Measurements from ENCODE around the gene NADK. TPM values are rescaled to one million over a fixed set of nuclear protein-coding genes. Genes with fewer than 3 reads are reported as not detected.

Gene NADK
- total and polyA plus RNA-seq, 4 donors = 53.2 to 144 (median 88.7) TPM

- 59 to 65% methylated on average over 8 of the region's 8 CpGs for whole genome bisulfite sequencing, 2 donors
- no peaks in the 10 kb centered on the region for H3K9me3 ChIP-seq (ENCODE audit: control insufficient read depth in 4 of 4, insufficient read depth in 3 of 4, low read length in 3 of 4)
- H3K27ac ChIP-seq (ENCODE audit: low read depth in 1 of 2, low read length in 1 of 2) = peak overlapping the region in 1 of 2 donors; percentile 12
- no peak overlapping the region for H3K4me3 ChIP-seq
- H3K36me3 ChIP-seq (ENCODE audit: control insufficient read depth in 4 of 4, insufficient read depth in 4 of 4, low read length in 4 of 4) = peaks cover 21 to 32% (median 24%) of the 10 kb centered on the region in 4 donors
- no peaks in the 10 kb centered on the region for H3K27me3 ChIP-seq (ENCODE audit: control insufficient read depth in 3 of 3, insufficient read depth in 3 of 3, low read length in 2 of 3)
- peaks cover 0 to 38% (median 15%) of the 10 kb centered on the region in 5 donors for H3K4me1 ChIP-seq (ENCODE audit: control insufficient read depth in 5 of 5, insufficient read depth in 5 of 5, low read length in 5 of 5)
- DNase-seq = no peak
- no peak overlapping the region for H3K9ac ChIP-seq (ENCODE audit: insufficient read depth in 1 of 2, low read length in 2 of 2)
- no peak for ATAC-seq (ENCODE audit: insufficient read depth, low FRiP score)
- TF ChIP-seq CTCF (IDR thresholded peaks at IDR 0.05; ENCODE audit: control extremely low read depth, extremely low read depth) = no peak
Measured at GRCh38 chr1:1783320-1783719, 5.0 kb upstream of the NADK start.

GRCh38 chr1:1782399-1783221 lies 4.3 kb upstream of the NADK start:
- peak; percentile 51 for ATAC-seq (ENCODE audit: insufficient read depth, low FRiP score)
- Histone ChIP-seq H3K9ac (ENCODE audit: insufficient read depth in 1 of 2, low read length in 2 of 2) (peak overlapping the region in 1 of 2 donors; percentile 46), H3K27me3 (ENCODE audit: control insufficient read depth in 3 of 3, insufficient read depth in 3 of 3, low read length in 2 of 3) (no peaks in the 10 kb centered on the region), H3K4me3 (peak overlapping the region; percentile 7), H3K9me3 (ENCODE audit: control insufficient read depth in 4 of 4, insufficient read depth in 3 of 4, low read length in 3 of 4) (no peaks in the 10 kb centered on the region), H3K4me1 (ENCODE audit: control insufficient read depth in 5 of 5, insufficient read depth in 5 of 5, low read length in 5 of 5) (peaks cover 0 to 38% (median 15%) of the 10 kb centered on the region in 5 donors), H3K36me3 (ENCODE audit: control insufficient read depth in 4 of 4, insufficient read depth in 4 of 4, low read length in 4 of 4) (peaks cover 17 to 25% (median 18%) of the 10 kb centered on the region in 4 donors), H3K27ac (ENCODE audit: low read depth in 1 of 2, low read length in 1 of 2) (peak overlapping the region in 1 of 2 donors; percentile 95)
- TF ChIP-seq CTCF (IDR thresholded peaks at IDR 0.05; ENCODE audit: control extremely low read depth, extremely low read depth) = no peak
- WGBS, 2 donors = 3 to 4% methylated on average over 36 of the region's 36 CpGs
- peak in 2 of 3 donors; percentile 64 to 71 for DNase-seq

- Histone ChIP-seq H3K4me3 (no peak overlapping the region), H3K9me3 (ENCODE audit: control insufficient read depth in 4 of 4, insufficient read depth in 3 of 4, low read length in 3 of 4) (no peaks in the 10 kb centered on the region), H3K9ac (ENCODE audit: insufficient read depth in 1 of 2, low read length in 2 of 2) (no peak overlapping the region), H3K27me3 (ENCODE audit: control insufficient read depth in 3 of 3, insufficient read depth in 3 of 3, low read length in 2 of 3) (no peaks in the 10 kb centered on the region), H3K36me3 (ENCODE audit: control insufficient read depth in 4 of 4, insufficient read depth in 4 of 4, low read length in 4 of 4) (peaks cover 6 to 16% (median 10%) of the 10 kb centered on the region in 4 donors), H3K4me1 (ENCODE audit: control insufficient read depth in 5 of 5, insufficient read depth in 5 of 5, low read length in 5 of 5) (peaks cover 6 to 42% (median 20%) of the 10 kb centered on the region in 5 donors), H3K27ac (ENCODE audit: low read depth in 1 of 2, low read length in 1 of 2) (peak overlapping the region in 1 of 2 donors; percentile 92)
- ATAC-seq (ENCODE audit: insufficient read depth, low FRiP score) (no peak), DNase-seq (no peak)
- TF ChIP-seq CTCF (IDR thresholded peaks at IDR 0.05; ENCODE audit: control extremely low read depth, extremely low read depth) = no peak
- WGBS, 2 donors = 80 to 84% methylated on average over 7 of the region's 7 CpGs
Measured at GRCh38 chr1:1781526-1781903, 3.2 kb upstream of the NADK start.
